ENCODE data around the gene TIE1.

TIE1 gene

GRCh38 chr1:43272576-43273571 is 27.9 kb upstream of the TIE1 start:
- Histone ChIP-seq H3K4me1 (ENCODE audit: control insufficient read depth in 1 of 2, insufficient read depth in 2 of 2, low read length in 2 of 2) (peaks cover 2 to 17% of the 10 kb centered on the region in 2 experiments), H3K9me3 (ENCODE audit: insufficient read depth, low read depth, low read length) (peaks cover 3% of the 10 kb centered on the region), H3K79me2 (ENCODE audit: control insufficient read depth, insufficient read depth, low read length, poor library complexity) (no peaks in the 10 kb centered on the region), H3K14ac (ENCODE audit: low read length) (no peak overlapping the region), H3K9ac (ENCODE audit: low read length) (no peak overlapping the region), H3K4ac (ENCODE audit: low read depth, low read length) (no peak overlapping the region), H4K91ac (ENCODE audit: low read depth, low read length) (no peak overlapping the region), H2AK5ac (ENCODE audit: low read length) (no peak overlapping the region), H3K27ac (ENCODE audit: low read depth, low read length) (no peak overlapping the region), H3K27me3 (ENCODE audit: insufficient read depth, low read length) (no peaks in the 10 kb centered on the region), H3K23ac (ENCODE audit: low read length) (no peak overlapping the region), H3K36me3 (ENCODE audit: control insufficient read depth in 1 of 2, insufficient read depth in 2 of 2, low read length in 2 of 2) (no peaks in the 10 kb centered on the region), H4K12ac (ENCODE audit: low read depth, low read length) (no peak overlapping the region), H3K18ac (ENCODE audit: low read length) (no peak overlapping the region), H2AFZ (ENCODE audit: insufficient read depth, low read length, poor library complexity) (no peak overlapping the region), H3K4me2 (ENCODE audit: low read length) (no peak overlapping the region), H2BK120ac (ENCODE audit: insufficient read depth, low read length, poor library complexity) (no peak overlapping the region), H3K79me1 (ENCODE audit: low read length) (no peaks in the 10 kb centered on the region), H3K4me3 (ENCODE audit: low read depth, low read length) (peak overlapping the region; percentile 1), H2BK5ac (ENCODE audit: low read depth, low read length, poor library complexity) (no peak overlapping the region), H4K8ac (ENCODE audit: low read depth, low read length) (no peak overlapping the region), H2BK12ac (ENCODE audit: low read length) (no peak overlapping the region)
- no peak for DNase-seq
- WGBS (ENCODE audit: extremely low coverage, insufficient coverage, insufficient read length): no CpG with 5 or more reads among the region's 46 CpGs

DNA sequence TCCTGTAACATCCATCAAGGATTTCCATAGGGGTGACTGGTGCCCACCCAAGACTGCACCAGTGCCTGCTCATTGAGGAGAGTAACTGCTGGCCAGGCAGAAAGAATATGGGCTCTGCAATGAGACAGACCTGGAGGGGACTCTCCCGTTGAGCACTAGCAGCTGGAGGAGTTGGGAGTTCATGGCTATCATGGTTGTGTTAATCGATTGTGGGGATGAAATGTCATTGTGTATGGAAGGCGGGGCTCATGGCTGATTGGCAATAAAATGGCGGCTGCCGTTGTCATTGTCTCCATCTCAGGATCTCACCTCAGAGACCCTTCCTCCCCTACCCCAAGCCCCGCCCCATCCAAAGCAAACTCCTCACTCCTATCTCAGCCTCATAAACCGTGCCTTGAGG is 27.1 kb upstream of the TIE1 start:
- DNase-seq: no peak
- no peak overlapping the region for H3K14ac ChIP-seq (ENCODE audit: low read length)
- H2BK120ac ChIP-seq (ENCODE audit: insufficient read depth, low read length, poor library complexity): no peak overlapping the region
- H3K4me3 ChIP-seq (ENCODE audit: low read depth, low read length): no peak overlapping the region
- H3K4ac ChIP-seq (ENCODE audit: low read depth, low read length): no peak overlapping the region
- H3K36me3 ChIP-seq (ENCODE audit: control insufficient read depth in 1 of 2, insufficient read depth in 2 of 2, low read length in 2 of 2): no peaks in the 10 kb centered on the region
- no peak overlapping the region for H4K8ac ChIP-seq (ENCODE audit: low read depth, low read length)
- H3K4me2 ChIP-seq (ENCODE audit: low read length): no peak overlapping the region
- H3K27me3 ChIP-seq (ENCODE audit: insufficient read depth, low read length): no peaks in the 10 kb centered on the region
- H2AK5ac ChIP-seq (ENCODE audit: low read length): no peak overlapping the region
- no peak overlapping the region for H3K9ac ChIP-seq (ENCODE audit: low read length)
- H4K12ac ChIP-seq (ENCODE audit: low read depth, low read length): no peak overlapping the region
- no peaks in the 10 kb centered on the region for H3K79me2 ChIP-seq (ENCODE audit: control insufficient read depth, insufficient read depth, low read length, poor library complexity)
- no peak overlapping the region for H3K23ac ChIP-seq (ENCODE audit: low read length)
- H2BK5ac ChIP-seq (ENCODE audit: low read depth, low read length, poor library complexity): no peak overlapping the region
- WGBS (ENCODE audit: extremely low coverage, insufficient coverage, insufficient read length): no CpG with 5 or more reads among the region's 7 CpGs
- peaks cover 2 to 17% of the 10 kb centered on the region in 2 experiments for H3K4me1 ChIP-seq (ENCODE audit: control insufficient read depth in 1 of 2, insufficient read depth in 2 of 2, low read length in 2 of 2)
- H3K27ac ChIP-seq (ENCODE audit: low read depth, low read length): no peak overlapping the region
- H3K18ac ChIP-seq (ENCODE audit: low read length): no peak overlapping the region
- H3K79me1 ChIP-seq (ENCODE audit: low read length): no peaks in the 10 kb centered on the region
- H2BK12ac ChIP-seq (ENCODE audit: low read length): no peak overlapping the region
- peaks cover 3% of the 10 kb centered on the region for H3K9me3 ChIP-seq (ENCODE audit: insufficient read depth, low read depth, low read length)
- H2AFZ ChIP-seq (ENCODE audit: insufficient read depth, low read length, poor library complexity): no peak overlapping the region
- H4K91ac ChIP-seq (ENCODE audit: low read depth, low read length): no peak overlapping the region

GRCh38 chr1:43274125-43274803 is 26.5 kb upstream of the TIE1 start:
- Histone ChIP-seq H3K79me1 (ENCODE audit: low read length) (no peaks in the 10 kb centered on the region), H4K12ac (ENCODE audit: low read depth, low read length) (no peak overlapping the region), H3K27ac (ENCODE audit: low read depth, low read length) (no peak overlapping the region), H3K14ac (ENCODE audit: low read length) (no peak overlapping the region), H3K4ac (ENCODE audit: low read depth, low read length) (no peak overlapping the region), H2BK5ac (ENCODE audit: low read depth, low read length, poor library complexity) (no peak overlapping the region), H3K4me3 (ENCODE audit: low read depth, low read length) (no peak overlapping the region), H3K4me2 (ENCODE audit: low read length) (no peak overlapping the region), H3K9me3 (ENCODE audit: insufficient read depth, low read depth, low read length) (peaks cover 3% of the 10 kb centered on the region), H2AK5ac (ENCODE audit: low read length) (no peak overlapping the region), H2BK120ac (ENCODE audit: insufficient read depth, low read length, poor library complexity) (no peak overlapping the region), H3K36me3 (ENCODE audit: control insufficient read depth in 1 of 2, insufficient read depth in 2 of 2, low read length in 2 of 2) (no peaks in the 10 kb centered on the region), H2BK12ac (ENCODE audit: low read length) (no peak overlapping the region), H4K91ac (ENCODE audit: low read depth, low read length) (no peak overlapping the region), H3K18ac (ENCODE audit: low read length) (no peak overlapping the region), H3K79me2 (ENCODE audit: control insufficient read depth, insufficient read depth, low read length, poor library complexity) (no peaks in the 10 kb centered on the region), H2AFZ (ENCODE audit: insufficient read depth, low read length, poor library complexity) (no peak overlapping the region), H3K9ac (ENCODE audit: low read length) (no peak overlapping the region), H3K27me3 (ENCODE audit: insufficient read depth, low read length) (no peaks in the 10 kb centered on the region), H3K23ac (ENCODE audit: low read length) (no peak overlapping the region), H3K4me1 (ENCODE audit: control insufficient read depth in 1 of 2, insufficient read depth in 2 of 2, low read length in 2 of 2) (peaks cover 2 to 17% of the 10 kb centered on the region in 2 experiments), H4K8ac (ENCODE audit: low read depth, low read length) (no peak overlapping the region)
- no CpG with 5 or more reads among the region's 11 CpGs for WGBS (ENCODE audit: extremely low coverage, insufficient coverage, insufficient read length)
- peak in 1 of 2 donors; percentile 20 for DNase-seq

DNA sequence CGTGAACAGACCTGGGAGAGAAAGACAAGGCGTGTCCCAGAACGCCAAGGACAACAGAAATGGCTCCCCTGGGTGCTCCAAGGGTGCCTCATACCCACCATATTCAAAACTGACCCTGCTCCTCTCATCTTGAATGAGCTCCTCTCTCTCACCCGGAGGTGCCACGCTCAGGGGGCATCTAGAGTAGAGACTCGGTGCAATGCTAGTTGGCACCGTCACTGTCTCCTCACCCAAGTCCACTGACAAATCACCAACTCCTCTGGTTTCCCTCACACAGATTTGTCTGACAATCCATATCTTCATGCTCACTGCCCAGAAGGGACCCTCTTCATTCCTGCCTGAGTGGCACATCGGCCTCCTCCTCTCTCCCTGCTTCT is 26.0 kb upstream of the TIE1 start:
- H3K27me3 ChIP-seq (ENCODE audit: insufficient read depth, low read length): no peaks in the 10 kb centered on the region
- DNase-seq: no peak
- H3K9ac ChIP-seq (ENCODE audit: low read length): no peak overlapping the region
- no peak overlapping the region for H3K18ac ChIP-seq (ENCODE audit: low read length)
- H3K4me1 ChIP-seq (ENCODE audit: control insufficient read depth in 1 of 2, insufficient read depth in 2 of 2, low read length in 2 of 2): peaks cover 0 to 16% of the 10 kb centered on the region in 2 experiments
- H4K8ac ChIP-seq (ENCODE audit: low read depth, low read length): no peak overlapping the region
- no peaks in the 10 kb centered on the region for H3K79me2 ChIP-seq (ENCODE audit: control insufficient read depth, insufficient read depth, low read length, poor library complexity)
- H2AK5ac ChIP-seq (ENCODE audit: low read length): no peak overlapping the region
- H3K23ac ChIP-seq (ENCODE audit: low read length): no peak overlapping the region
- no peak overlapping the region for H2AFZ ChIP-seq (ENCODE audit: insufficient read depth, low read length, poor library complexity)
- H2BK120ac ChIP-seq (ENCODE audit: insufficient read depth, low read length, poor library complexity): no peak overlapping the region
- no peak overlapping the region for H3K4me2 ChIP-seq (ENCODE audit: low read length)
- no peak overlapping the region for H4K12ac ChIP-seq (ENCODE audit: low read depth, low read length)
- no CpG with 5 or more reads among the region's 8 CpGs for WGBS (ENCODE audit: extremely low coverage, insufficient coverage, insufficient read length)
- H3K14ac ChIP-seq (ENCODE audit: low read length): no peak overlapping the region
- peaks cover 3% of the 10 kb centered on the region for H3K9me3 ChIP-seq (ENCODE audit: insufficient read depth, low read depth, low read length)
- no peak overlapping the region for H3K27ac ChIP-seq (ENCODE audit: low read depth, low read length)
- H2BK5ac ChIP-seq (ENCODE audit: low read depth, low read length, poor library complexity): no peak overlapping the region
- H3K79me1 ChIP-seq (ENCODE audit: low read length): no peaks in the 10 kb centered on the region
- no peak overlapping the region for H3K4ac ChIP-seq (ENCODE audit: low read depth, low read length)
- H4K91ac ChIP-seq (ENCODE audit: low read depth, low read length): no peak overlapping the region
- no peaks in the 10 kb centered on the region for H3K36me3 ChIP-seq (ENCODE audit: control insufficient read depth in 1 of 2, insufficient read depth in 2 of 2, low read length in 2 of 2)
- H2BK12ac ChIP-seq (ENCODE audit: low read length): no peak overlapping the region
- no peak overlapping the region for H3K4me3 ChIP-seq (ENCODE audit: low read depth, low read length)
